SK-N-SH (cell line): ENCODE measurements around the gene INSYN2B. TPM values are rescaled to one million over a fixed set of nuclear protein-coding genes. Genes with fewer than 3 reads are reported as not detected.

ENCODE experiments used
- CTCF ChIA-PET: fragments of 300-600, 350-600 bp; formaldehyde crosslinking; extraction: SDS; loops from one replicate; lab custom pipeline; 2021; lab: Yijun Ruan, JAX
- POLR2A ChIA-PET: fragments of 350-600 bp; sonication (Branson Sonifier 250); formaldehyde crosslinking; extraction: SDS; loops from one replicate; lab custom pipeline; 2020; ENCODE audit warnings: antibody characterized with exemption, inconsistent platforms; lab: Yijun Ruan, JAX
- DNase-seq: peaks from one replicate; pipeline ENCODE4 v3.0.0; 2012
- H2AFZ ChIP-seq: fragments of 200-600 bp; sonication (generic); 2 replicates; pipeline ENCODE4 v1.8.1; 2016; ENCODE audit warnings: antibody characterized with exemption, mild to moderate bottlenecking, low read depth
- H3F3A ChIP-seq: fragments of 200-600 bp; sonication (generic); replicated peaks from 2 replicates; pipeline ENCODE3; 2016; ENCODE audit warnings: antibody characterized with exemption, mild to moderate bottlenecking; ENCODE audit not compliant: insufficient read depth
- H3K27ac ChIP-seq, 2 experiments: fragments of 200-500 bp in 1 of 2; fragments of 200-600 bp in 1 of 2; sonication (Bioruptor generic) in 1 of 2; sonication (generic), shearing (Covaris generic) in 1 of 2; 2 replicates each; pipeline versions ENCODE4 v1.5.1 to v1.6.1; 2014 to 2016; ENCODE audit warnings: low read depth in 2 of 2, inconsistent platforms in 1 of 2, low read length in 1 of 2, mild to moderate bottlenecking in 1 of 2, mixed read lengths in 1 of 2
- H3K27me3 ChIP-seq: fragments of 200-600 bp; sonication (generic), shearing (Covaris generic); 2 replicates; pipeline ENCODE4 v1.6.1; 2016; ENCODE audit warnings: mixed run types; ENCODE audit not compliant: insufficient read depth
- H3K36me3 ChIP-seq, 2 experiments: fragments of 200-500 bp in 1 of 2; fragments of 200-600 bp in 1 of 2; sonication (Bioruptor generic) in 1 of 2; sonication (generic) in 1 of 2; replicated peaks in 1 of 2; 2 replicates each; pipeline versions ENCODE3 to v1.5.1; 2014 to 2016; ENCODE audit warnings: low read length in 1 of 2, mild to moderate bottlenecking in 1 of 2; ENCODE audit not compliant: insufficient read depth in 2 of 2, control insufficient read depth in 1 of 2
- H3K4me1 ChIP-seq, 2 experiments: fragments of 200-500 bp in 1 of 2; fragments of 200-600 bp in 1 of 2; sonication (Bioruptor generic) in 1 of 2; sonication (generic), shearing (Covaris generic) in 1 of 2; 2 replicates each; pipeline versions ENCODE4 v1.5.1 to v1.6.1; 2014 to 2016; ENCODE audit warnings: low read depth in 1 of 2, low read length in 1 of 2, mixed run types in 1 of 2; ENCODE audit not compliant: insufficient read depth in 2 of 2, control insufficient read depth in 1 of 2
- H3K4me2 ChIP-seq: fragments of 200-600 bp; sonication (generic), shearing (Covaris generic); 2 replicates; pipeline ENCODE4 v1.6.1; 2017; ENCODE audit warnings: mixed run types
- H3K4me3 ChIP-seq, 2 experiments: fragments of 200-500 bp in 1 of 2; fragments of 200-600 bp in 1 of 2; sonication (Bioruptor generic) in 1 of 2; sonication (generic), shearing (Covaris generic) in 1 of 2; 2 replicates each; pipeline versions ENCODE4 v1.5.1 to v1.8.1; 2014 to 2016; ENCODE audit warnings: low read depth in 2 of 2, inconsistent platforms in 1 of 2, low read length in 1 of 2, mild to moderate bottlenecking in 1 of 2, mixed read lengths in 1 of 2, moderate library complexity in 1 of 2
- H3K79me2 ChIP-seq: fragments of 200-600 bp; sonication (generic); 2 replicates; pipeline ENCODE4 v1.8.1; 2017; ENCODE audit warnings: mild to moderate bottlenecking; ENCODE audit not compliant: insufficient read depth
- H3K9ac ChIP-seq: fragments of 200-600 bp; sonication (generic); 2 replicates; pipeline ENCODE4 v1.6.1; 2017; ENCODE audit warnings: mixed run types
- H3K9me2 ChIP-seq: fragments of 200-600 bp; sonication (generic); 2 replicates; pipeline ENCODE4 v1.6.1; 2017; ENCODE audit warnings: mixed run types
- H3K9me3 ChIP-seq: fragments of 200-600 bp; sonication (generic); 2 replicates; pipeline ENCODE4 v1.6.1; 2017; ENCODE audit warnings: mixed run types, mild to moderate bottlenecking, moderate library complexity
- H4K20me1 ChIP-seq: fragments of 200-600 bp; sonication (generic); 2 replicates; pipeline ENCODE4 v1.6.1; 2017; ENCODE audit warnings: mild to moderate bottlenecking, mixed run types; ENCODE audit not compliant: insufficient read depth
- CHD2 ChIP-seq: fragments of 150-350 bp; IDR thresholded peaks from 2 replicates; pipeline ENCODE4 v1.6.1; 2018; ENCODE audit warnings: low read length; ENCODE audit not compliant: partially characterized antibody
- CTCF ChIP-seq: fragments of 200-600 bp; sonication (generic); IDR thresholded peaks from 2 replicates; pipeline ENCODE4 v1.6.1; 2017; ENCODE audit warnings: antibody characterized with exemption, mild to moderate bottlenecking, moderate library complexity
- EP300 ChIP-seq, 2 experiments: IDR thresholded peaks; 2 replicates each; pipeline versions ENCODE4 v1.4.0 to v1.6.1; 2012; ENCODE audit warnings: borderline replicate concordance in 1 of 2, low read depth in 1 of 2, low read length in 1 of 2
- MAX ChIP-seq: IDR thresholded peaks from 2 replicates; pipeline ENCODE4 v1.4.0; 2012; ENCODE audit warnings: low read depth
- MXI1 ChIP-seq: IDR thresholded peaks from 2 replicates; pipeline ENCODE4 v1.6.1; 2012; ENCODE audit warnings: mild to moderate bottlenecking, low read depth, low read length, improper control_type of control experiment
- NRF1 ChIP-seq: IDR thresholded peaks from 2 replicates; pipeline ENCODE4 v1.6.1; 2012; ENCODE audit warnings: low read depth, mild to moderate bottlenecking, low read length
- RFX5 ChIP-seq: IDR thresholded peaks from 2 replicates; pipeline ENCODE4 v1.6.1; 2012; ENCODE audit warnings: mild to moderate bottlenecking, improper control_type of control experiment, low read length
- SIN3A ChIP-seq: IDR thresholded peaks from 2 replicates; pipeline ENCODE4 v1.6.1; 2012; ENCODE audit warnings: low read depth, mild to moderate bottlenecking, low read length, moderate library complexity, borderline replicate concordance
- TEAD4 ChIP-seq: IDR thresholded peaks from 2 replicates; pipeline ENCODE4 v1.4.0; 2012; ENCODE audit warnings: mild to moderate bottlenecking, borderline replicate concordance; ENCODE audit not compliant: insufficient read depth
- ZBTB33 ChIP-seq: IDR thresholded peaks from 2 replicates; pipeline ENCODE4 v1.4.0; 2012; ENCODE audit warnings: low read depth, borderline replicate concordance
- WGBS: methylation state at CpG from one replicate; pipeline ENCODE4 v1.1.6; 2017; ENCODE audit warnings: low lambda C conversion rate; 5-methylcytosine and 5-hydroxymethylcytosine counted together
- polyA plus RNA-seq, 3 experiments: library from polyadenylated mRNA; depleted of rRNA; stranded (reverse); fragments of >200 nt; gene quantifications; 2 replicates each; pipeline ENCODE4 v1.2.3, GENCODE V29; 2012
- TF ChIP-seq, protein P1 (sequence below): fragments of 150-350 bp; IDR thresholded peaks from 2 replicates; pipeline ENCODE4 v1.6.1; 2016; ENCODE audit warnings: mild to moderate bottlenecking, low read depth, low read length
- TF ChIP-seq, protein P2 (sequence below): IDR thresholded peaks from 2 replicates; pipeline ENCODE4; 2012

INSYN2B gene
- polyA plus RNA-seq, 1 of the 3 experiments (the other 2 are of a cell fraction): 9.2 TPM

DNA sequence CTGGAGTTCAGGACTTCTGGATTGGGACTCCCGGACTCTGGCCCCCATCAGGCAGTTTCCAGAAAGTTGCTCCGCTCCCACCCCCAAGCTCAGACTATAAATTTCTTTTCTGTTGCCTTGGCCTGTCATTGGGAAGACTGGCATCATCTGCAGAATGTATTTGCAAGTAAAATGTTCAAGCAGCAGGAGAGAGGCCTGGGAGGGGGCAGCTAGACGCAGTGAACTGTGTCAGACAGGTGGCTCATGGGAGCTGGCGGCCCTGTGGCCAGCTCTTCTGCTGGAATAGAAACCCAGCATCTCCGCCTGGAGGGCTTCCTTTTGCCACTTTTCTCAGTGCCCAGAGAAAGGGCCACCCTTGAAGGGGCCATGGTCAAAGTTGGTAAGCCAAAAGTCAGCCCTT, 16.0 kb downstream of the INSYN2B start:
- Histone ChIP-seq H3K9ac (no peak overlapping the region), H3K9me3 (no peaks in the 10 kb centered on the region), H3K79me2 (peaks cover 69% of the 10 kb centered on the region), H4K20me1 (no peaks in the 10 kb centered on the region), H3K4me2 (no peak overlapping the region), H3K27me3 (no peaks in the 10 kb centered on the region), H3K9me2 (no peaks in the 10 kb centered on the region), H3K4me3 (no peak overlapping the region), H3K36me3 (peaks cover 0 to 34% of the 10 kb centered on the region in 2 experiments), H3K27ac (no peak overlapping the region), H3F3A (no peaks in the 10 kb centered on the region), H3K4me1 (no peaks in the 10 kb centered on the region), H2AFZ (no peak overlapping the region)
- TF ChIP-seq CTCF (no peak), TEAD4 (no peak), EP300 (IDR thresholded peaks at IDR 0.05; ENCODE audit: borderline replicate concordance in 1 of 2, low read depth in 1 of 2, low read length in 1 of 2) (no peak), MAX (no peak), NRF1 (no peak), MXI1 (no peak), SIN3A (no peak), ZBTB33 (no peak), CHD2 (no peak), RFX5 (no peak)
- TF ChIP-seq, protein P1, sequence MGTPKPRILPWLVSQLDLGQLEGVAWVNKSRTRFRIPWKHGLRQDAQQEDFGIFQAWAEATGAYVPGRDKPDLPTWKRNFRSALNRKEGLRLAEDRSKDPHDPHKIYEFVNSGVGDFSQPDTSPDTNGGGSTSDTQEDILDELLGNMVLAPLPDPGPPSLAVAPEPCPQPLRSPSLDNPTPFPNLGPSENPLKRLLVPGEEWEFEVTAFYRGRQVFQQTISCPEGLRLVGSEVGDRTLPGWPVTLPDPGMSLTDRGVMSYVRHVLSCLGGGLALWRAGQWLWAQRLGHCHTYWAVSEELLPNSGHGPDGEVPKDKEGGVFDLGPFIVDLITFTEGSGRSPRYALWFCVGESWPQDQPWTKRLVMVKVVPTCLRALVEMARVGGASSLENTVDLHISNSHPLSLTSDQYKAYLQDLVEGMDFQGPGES: no peak
- TF ChIP-seq, protein P2, sequence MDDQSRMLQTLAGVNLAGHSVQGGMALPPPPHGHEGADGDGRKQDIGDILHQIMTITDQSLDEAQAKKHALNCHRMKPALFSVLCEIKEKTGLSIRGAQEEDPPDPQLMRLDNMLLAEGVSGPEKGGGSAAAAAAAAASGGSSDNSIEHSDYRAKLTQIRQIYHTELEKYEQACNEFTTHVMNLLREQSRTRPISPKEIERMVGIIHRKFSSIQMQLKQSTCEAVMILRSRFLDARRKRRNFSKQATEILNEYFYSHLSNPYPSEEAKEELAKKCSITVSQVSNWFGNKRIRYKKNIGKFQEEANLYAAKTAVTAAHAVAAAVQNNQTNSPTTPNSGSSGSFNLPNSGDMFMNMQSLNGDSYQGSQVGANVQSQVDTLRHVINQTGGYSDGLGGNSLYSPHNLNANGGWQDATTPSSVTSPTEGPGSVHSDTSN: no peak
- POLR2A ChIA-PET: no interaction called here
- CTCF ChIA-PET: interaction anchor here (1.5 to 10.4 kb wide), 3 partner anchors 9 to 262 kb away, joined by 4 to 95 read pairs (median 8); partner anchors contain the start of gene INSYN2B
- DNase-seq: no peak
- WGBS: 59% methylated on average over 2 of the region's 5 CpGs
